IPS-18c (cell line): ENCODE results near the gene ZBTB47.

Experiments used
- H3K4me3 ChIP-seq: 2 replicates; pipeline ENCODE4 v1.7.0; 2013; ENCODE audit warnings: low read depth, mild to moderate bottlenecking, low read length, moderate library complexity; ENCODE audit not compliant: insufficient read depth
- H3K9me3 ChIP-seq: one replicate; pipeline ENCODE4 v1.6.1; 2013; ENCODE audit warnings: mild to moderate bottlenecking, low read length, moderate library complexity; ENCODE audit not compliant: control insufficient read depth, insufficient read depth

ZBTB47 gene

DNA sequence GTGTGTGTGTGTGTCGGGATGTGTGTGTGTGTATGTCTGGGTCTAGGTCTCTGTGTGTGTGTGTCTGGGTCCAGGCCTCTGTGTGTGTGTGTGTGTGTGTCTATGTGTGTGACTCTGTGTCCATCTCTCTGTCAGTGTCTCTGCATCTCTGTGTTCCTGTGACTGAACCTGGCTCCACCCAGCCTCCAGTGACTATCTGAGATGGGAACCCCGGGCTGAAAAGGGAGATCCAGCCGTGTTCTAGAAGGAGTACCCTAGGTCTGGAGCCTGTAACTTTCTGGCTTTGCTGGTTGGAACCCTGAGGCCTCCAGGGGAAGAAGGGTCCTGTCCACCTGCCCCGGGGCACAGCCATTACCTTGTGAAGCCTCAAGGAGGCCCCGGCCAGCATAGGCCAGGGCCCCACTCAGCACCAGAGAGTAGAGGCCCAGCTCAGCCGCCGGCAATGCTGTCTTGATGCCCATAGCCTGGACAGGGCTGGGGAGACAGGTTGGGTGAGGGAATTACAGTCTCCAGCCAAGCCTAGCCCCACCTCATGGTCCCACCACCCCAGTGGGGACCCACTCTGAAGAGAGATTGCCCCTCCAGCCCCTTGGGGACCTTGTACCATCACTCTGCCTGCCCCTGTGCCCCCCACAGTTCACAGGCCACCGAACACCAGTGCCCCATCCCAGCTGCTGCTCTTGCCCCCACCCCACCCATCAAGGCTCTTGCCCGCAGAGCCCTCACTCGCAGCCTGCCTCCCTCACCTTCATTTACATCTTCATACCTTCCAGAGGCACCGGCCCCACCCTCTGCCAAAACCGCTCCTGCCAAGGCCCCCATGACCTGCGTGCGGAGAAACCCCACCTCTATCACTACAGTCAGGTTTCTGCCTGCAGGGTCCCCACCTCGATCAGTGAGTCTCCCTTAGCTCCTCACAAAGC is 47.1 kb downstream of the ZBTB47 start:
- no peak overlapping the region for H3K4me3 ChIP-seq

DNA sequence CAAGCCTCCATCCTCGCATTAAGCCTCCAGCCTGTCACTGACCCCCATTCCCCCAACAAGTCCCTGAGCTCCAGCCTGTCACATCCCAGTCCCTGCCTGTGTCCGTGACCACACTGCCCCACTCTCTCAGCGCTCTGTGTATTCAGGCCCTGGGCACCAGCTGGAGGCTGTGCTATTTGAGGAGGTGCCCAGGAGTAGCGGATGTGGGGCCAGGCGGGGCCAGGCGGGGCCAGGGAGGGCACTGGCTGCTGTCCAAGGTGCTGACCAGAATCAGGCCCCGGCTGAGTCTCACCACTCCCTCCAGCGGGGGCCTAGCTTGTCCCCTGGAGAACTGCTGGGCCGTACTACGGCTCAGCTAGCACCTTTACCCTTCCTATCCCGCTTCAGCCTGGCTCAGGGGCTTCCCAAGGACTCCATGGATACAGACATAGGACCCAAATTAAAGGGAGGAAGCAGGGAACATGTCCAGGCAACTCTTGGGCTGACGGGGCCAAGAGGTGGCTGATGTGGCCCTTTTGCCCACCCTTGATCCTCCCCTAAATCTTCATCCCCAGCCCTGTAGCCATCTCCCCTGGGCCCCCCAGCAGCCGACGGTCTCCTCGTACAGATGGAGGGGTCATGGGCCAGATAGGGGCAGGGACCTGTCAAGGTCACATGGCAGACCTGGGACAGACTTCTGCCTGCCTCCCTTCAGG is 48.0 kb downstream of the ZBTB47 start:
- Histone ChIP-seq H3K4me3 (no peak overlapping the region), H3K9me3 (peaks cover 2% of the 10 kb centered on the region)

More for the DNA sequence above, 47.1 kb downstream of the ZBTB47 start:
- H3K9me3 ChIP-seq, result peaks cover 2% of the 10 kb centered on the region

DNA sequence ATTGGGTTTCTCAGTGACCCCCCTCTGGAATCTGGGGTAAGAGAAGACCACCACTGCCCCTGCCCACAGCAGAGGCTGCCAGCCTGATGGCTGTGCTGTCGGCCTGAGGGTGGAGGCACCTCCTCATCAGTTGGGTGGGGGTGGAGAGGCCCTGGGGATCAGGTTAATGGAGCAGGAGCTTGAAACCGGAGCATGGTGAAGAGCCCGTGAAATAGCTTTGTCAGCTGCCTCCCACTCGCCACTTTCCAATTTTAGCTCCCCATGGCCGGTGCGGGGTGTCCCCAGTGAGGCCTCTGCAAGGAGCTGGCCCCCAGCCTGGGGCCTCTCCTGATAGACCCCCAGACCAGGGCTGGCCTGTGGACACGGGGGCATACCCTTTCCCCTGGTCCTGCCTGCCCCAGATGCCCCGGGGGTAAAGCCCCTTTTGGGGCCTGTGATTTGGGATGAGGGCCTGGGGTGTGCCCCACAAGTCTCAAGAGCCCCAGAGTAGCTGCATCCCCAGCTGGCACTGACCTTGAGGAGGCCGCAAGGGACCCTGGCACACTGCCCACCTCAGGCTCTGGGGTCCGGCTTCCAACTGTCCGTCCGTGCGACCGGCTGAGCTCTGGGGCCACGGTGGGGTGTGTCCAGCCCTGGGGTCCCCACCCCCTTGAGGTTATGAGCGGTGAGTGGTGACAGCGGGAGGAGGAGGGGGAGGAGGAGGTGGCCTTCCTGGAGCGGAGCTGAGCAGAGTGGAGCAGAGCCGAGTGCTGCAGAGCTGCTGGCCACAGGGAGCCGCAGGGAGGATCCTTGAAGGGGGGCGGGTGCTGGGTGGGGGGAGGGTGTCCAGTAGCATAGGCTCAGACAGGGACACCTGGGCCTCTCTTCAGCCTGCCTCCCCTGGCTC is 48.8 kb downstream of the ZBTB47 start, which contains the start of gene HHATL:
HHATL (minus strand) TSS at position 733 of the 886 bp plus-strand sequence. CDS start 1,972 bp downstream, outside the sequence.
- Histone ChIP-seq H3K9me3 (peaks cover 2% of the 10 kb centered on the region), H3K4me3 (no peak within 1 kb of the TSS)

DNA sequence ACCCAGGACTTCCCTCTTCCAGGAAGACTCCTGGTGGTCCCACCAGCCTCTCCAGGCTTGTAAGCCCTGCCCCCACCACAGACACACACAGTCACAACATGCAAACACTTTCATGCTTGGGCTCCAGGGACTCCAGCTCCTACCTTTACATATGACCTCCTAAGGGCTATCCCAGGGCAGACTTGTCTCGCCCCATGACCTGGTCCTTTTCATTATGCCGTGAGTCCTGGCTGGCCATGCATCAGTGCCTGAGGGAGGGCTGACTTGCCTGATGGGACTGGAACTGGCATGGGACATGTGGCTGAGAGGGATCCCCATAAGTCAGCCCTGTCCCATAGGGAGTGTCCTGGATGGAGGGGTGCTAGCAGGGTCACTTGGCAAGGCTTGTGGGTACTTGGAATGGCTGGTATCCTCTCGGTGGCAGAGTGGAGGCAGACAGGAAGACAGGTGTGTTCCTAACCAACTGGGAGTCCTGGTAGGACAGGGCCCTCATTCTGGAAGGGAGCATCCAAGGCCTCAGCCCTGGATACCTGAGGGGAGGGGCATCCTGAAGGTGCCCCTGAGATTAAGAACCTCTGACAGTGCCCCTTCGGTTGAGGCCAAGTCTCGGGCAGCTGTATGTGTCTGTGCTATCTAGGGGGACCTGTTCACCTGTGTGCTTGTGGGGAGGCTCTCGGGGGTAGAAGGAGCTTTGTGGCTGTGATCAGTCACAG is 49.6 kb downstream of the ZBTB47 start:
- H3K9me3 ChIP-seq, result peaks cover 2% of the 10 kb centered on the region
- H3K4me3 ChIP-seq, result no peak overlapping the region

DNA sequence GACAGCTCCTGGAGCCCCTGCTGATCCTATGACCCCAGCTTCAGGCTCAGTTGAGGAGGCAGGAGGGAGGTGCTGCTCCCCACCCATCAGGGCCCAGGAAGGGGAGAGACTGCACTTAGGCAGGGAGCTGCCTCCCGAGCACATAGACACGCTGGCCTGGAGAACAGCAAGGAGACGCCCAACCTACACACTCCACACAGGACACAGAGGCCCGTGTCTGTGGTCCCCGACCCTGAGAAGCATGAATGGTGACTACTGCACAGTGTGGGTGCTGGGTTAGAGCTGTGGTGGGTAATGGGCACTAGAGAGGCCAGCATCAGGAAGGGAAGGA is 50.2 kb downstream of the ZBTB47 start:
- H3K9me3 ChIP-seq, result peaks cover 2% of the 10 kb centered on the region
- H3K4me3 ChIP-seq, result no peak overlapping the region

DNA sequence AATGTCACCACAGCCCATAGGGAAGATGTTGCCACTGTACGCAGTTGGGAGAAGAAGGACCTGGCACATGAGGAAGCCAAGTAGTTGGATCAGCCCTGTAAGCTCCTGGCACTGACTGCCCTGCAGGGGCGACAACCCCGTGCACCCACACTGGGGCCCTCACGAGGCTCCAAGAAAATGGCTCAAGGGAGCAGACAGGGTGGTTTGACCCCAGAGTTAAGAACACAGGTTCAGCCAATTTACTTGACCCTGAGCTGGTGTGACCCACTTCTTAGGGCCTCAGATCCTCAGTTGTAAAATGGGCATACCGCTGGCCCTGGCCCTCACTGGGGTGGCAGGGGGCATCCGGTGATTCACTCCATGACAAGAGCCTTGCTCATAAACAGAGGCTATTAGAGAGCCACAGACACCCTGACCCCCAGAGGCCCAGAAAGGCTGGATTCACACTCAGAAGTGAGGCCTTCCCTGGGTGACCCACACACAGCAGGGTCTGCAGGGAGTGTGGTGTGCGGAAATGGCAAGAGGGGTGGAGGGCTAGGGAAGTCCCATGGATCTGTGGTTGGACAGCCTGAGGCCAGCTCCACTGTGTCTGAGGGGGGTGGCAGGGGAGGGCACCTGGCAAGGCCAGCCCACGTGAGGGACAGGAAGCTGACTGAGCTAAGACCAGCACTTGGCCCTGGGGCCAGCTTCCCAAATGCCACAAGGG is 50.8 kb downstream of the ZBTB47 start:
- no peak overlapping the region for H3K4me3 ChIP-seq

DNA sequence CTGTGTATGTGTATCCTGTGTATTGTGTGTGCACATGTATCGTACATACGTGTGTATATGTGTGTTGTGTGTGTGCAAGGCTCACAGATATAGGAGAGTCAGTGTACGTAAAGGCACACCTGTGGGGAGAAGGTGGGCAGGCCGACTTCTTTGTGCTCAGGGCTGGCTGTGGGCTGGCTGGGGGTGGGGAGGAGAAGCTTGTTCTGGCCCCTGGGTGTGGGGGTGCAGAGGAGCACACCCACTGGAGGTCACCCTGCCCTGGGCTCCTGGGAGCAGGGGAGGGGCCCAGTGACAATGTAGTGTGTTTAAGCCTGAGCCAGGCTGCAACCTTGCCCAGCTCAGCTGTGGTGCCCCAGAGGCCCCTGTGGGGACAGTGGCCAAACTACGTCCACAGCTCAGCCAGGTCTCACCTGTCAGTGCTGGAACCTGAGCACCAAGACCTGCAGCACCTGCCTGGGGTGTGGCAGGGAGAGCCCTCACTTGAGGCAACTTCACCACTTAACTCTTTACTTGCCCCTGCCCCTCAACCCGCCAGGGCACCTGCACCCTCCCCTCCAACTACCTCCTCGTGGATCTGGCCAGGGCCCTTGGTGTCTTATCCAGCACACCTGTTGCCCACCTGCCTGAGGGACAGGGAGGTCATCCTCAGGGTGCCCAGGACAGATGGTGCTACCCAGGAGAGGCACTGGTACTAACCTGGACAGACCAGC is 51.7 kb downstream of the ZBTB47 start:
- H3K4me3 ChIP-seq, result no peak overlapping the region
- H3K9me3 ChIP-seq, result peaks cover 2% of the 10 kb centered on the region

More for the DNA sequence above, 50.8 kb downstream of the ZBTB47 start:
- H3K9me3 ChIP-seq, result peaks cover 2% of the 10 kb centered on the region

DNA sequence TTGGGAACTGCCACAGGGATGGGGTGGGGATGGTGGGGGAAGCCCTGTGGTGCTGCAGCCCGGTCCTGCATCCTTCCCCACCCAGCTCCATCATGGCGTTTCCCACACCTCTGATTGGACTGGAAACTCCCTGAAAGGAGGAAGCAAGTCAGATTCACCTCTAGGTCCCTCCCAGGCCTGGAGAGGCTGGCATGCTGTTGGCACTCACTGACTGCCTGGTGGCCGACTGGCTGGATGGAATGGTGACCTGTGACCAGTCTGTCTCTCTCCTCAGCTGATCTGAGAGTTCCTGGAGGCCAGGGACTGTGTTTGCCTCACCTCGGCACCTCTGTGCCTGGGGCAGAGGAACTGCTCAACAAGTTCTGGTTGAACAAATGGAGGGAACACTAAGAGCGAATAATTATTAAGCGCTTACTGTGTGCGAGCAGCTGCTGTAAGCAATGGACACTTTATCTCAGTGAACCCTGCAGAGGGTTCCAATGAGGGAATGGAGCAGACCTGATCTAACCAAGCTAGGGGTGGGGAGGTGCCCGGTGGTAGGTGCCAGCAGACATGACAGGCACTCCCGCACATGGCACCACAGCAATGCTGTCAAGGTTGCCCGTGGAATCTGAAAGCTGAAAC is 52.6 kb downstream of the ZBTB47 start:
- no peaks in the 10 kb centered on the region for H3K9me3 ChIP-seq
- no peak overlapping the region for H3K4me3 ChIP-seq

DNA sequence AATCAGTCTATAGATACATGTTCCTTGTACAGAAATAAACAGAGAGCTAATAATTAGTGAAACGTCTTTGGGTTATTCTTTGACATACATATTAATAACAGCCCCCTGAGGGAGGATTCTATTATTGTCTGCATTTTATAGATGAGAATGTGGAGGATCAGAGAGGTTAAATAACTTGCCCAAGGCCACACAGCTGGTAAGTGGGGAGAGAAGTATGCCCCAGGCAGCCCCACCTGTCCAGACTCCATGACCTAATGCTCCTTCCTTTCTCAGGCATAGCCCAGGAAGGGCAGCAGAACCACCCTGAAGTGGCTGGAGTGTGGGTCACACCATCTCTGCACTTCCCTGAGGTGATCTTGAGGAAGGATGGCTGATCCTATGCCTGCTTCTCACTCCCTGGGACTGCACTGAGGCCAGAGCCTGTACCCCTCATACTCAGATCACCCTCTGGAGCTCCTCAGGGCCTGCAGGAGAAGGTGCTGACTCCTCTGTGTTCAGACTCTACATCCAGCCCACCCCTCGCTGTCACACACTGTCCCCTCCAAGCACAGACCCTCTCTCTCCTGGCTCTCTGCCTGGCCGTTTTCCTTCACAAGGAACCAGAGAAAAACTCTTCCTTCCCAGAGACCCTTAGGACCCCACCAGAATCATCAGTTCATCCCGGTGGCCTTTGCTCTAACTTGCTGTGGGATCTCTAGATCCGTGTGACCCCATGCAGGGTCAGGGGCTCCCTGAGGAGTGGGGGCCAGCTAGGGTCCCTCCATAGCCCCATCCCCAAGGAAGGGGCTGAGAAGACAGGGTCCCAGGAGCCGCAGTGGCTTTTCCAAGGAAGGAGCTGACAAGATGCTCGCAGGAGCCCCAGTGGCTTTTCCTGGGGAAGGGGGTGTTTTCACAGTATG is 53.5 kb downstream of the ZBTB47 start:
- Histone ChIP-seq H3K9me3 (no peaks in the 10 kb centered on the region), H3K4me3 (no peak overlapping the region)

DNA sequence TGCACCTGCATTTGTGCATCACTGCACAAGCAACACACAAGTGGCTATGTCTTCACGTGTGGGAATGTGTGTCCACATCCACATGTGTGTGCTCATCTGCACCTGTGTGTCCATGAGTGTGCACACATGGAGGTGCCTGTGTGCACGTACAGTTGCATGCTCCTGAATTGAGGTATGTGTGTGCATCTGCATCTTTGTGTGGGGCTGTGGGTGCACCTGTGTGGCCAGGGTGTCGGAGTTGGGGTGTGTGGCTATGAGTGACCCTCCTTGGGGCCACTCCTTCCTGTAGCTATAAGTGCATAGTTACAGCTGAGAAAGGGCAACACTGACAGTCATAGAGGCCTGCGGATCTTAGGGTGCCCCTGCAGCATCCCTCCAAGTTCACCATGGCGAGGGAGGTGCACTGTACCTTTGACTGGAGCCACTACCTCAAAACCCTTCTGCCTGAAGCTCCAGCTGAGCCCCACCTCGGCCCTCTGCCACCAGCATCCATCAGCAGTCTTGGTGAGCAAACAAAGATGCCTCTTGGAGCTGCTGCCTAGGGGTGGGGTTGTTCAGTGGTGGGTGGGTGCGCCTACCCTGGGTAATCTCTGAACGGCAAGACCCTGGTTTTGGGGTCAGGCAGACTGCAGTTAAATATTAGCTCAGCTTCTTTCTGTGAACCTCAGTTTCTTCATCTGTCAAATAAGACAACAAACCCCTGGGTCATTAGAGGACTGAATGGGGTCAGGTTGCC is 54.3 kb downstream of the ZBTB47 start:
- Histone ChIP-seq H3K4me3 (no peak overlapping the region), H3K9me3 (no peaks in the 10 kb centered on the region)

DNA sequence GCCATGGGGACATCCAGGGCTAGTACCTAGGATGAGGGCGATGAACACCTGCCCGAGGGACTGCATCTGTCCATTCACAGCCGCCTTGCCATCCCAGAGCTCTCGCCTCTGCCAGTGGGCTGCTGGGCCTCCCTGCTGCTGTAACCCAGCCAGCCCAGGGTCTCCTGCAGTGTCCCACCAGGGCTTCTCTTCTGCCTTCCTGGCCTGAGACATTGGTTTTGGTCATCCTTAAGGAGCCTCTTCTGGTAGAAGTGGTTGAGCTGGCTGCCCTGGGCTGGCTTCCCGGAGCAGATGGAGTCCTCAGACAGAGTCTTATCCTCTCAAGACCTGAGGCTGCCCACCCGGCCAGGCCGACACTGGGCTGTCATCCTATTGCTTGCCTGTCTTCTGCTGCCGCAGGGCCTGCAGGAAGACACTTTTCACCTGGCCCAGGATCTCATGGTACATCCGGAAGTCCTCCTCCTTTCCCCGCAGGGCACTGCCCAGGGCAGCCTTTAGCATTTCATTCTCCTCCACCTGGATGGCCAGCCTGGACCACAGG is 55.2 kb downstream of the ZBTB47 start:
- no peaks in the 10 kb centered on the region for H3K9me3 ChIP-seq
- no peak overlapping the region for H3K4me3 ChIP-seq

DNA sequence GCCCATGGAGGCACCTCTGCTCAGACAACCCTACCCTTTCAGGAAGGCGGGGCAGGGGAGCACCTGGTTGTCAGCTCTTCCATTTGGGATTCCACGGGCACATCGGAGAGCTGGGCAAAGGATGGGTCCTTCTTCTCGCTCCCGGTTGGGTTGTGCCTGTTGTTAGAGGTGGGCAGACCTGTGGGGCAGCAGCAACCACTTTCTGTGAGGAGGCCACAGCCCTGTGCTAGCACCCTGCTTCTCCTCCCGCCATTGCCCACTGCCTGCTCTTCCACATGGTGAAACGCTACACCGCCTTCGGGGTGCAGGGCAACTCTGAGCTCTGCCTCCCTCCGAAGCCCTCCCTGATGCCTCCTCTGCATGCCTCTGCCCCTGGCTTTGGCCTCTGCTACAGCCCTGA is 56.1 kb downstream of the ZBTB47 start:
- no peaks in the 10 kb centered on the region for H3K9me3 ChIP-seq
- no peak overlapping the region for H3K4me3 ChIP-seq

DNA sequence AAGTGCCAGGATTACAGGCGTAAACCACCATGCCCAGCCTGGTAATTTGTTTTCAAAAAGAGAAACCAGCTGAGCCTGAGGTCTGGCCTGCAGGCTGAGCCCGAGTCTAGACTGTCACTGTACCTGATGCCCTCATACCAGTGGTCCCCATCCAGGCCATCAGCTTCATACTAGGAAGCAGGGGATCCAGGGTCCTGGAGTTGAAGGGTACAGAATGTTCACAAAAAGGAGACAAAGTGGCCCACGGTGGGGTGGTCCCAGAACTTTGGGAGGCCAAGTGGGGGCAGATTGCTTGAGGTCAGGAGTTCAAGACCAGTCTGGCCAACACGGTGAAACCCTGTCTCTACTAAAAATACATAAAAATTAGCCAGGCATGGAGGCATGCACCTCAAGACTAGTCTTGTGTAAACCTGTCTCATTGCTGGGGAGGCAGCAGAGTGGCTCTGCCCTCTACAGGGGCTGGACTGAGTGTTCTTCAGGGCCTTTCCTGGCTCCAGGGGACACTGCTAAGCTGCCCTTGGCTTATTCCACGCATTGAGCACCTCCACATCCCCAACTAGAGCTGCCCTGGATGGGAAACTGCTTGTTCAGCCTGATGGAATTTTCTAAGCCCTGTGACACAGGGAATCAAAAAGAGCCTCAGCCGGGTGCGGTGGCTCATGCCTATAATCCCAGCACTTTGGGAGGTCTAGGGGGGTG is 57.0 kb downstream of the ZBTB47 start:
- Histone ChIP-seq H3K4me3 (no peak overlapping the region), H3K9me3 (no peaks in the 10 kb centered on the region)
